SH-SY5Y (cell line): ENCODE results near the gene TENM4.

Experiments
- GATA2 ChIP-seq: IDR thresholded peaks from 2 replicates; pipeline ENCODE4 v1.6.1; 2011; ENCODE audit warnings: mild to moderate bottlenecking, low read depth, low read length
- GATA3 ChIP-seq: IDR thresholded peaks from 2 replicates; pipeline ENCODE4 v1.6.1; 2011; ENCODE audit warnings: low read depth, mild to moderate bottlenecking, low read length, moderate library complexity

GRCh38 chr11:79022265-79022664, 418.6 kb downstream of the TENM4 start:
- TF ChIP-seq GATA3 (no peak), GATA2 (no peak)
